GM19324 (cell line): Measurements from ENCODE around the gene AP3B2.

Experiments used
- ATAC-seq: cut with Tn5 transposase; IDR thresholded peaks from one replicate; pipeline ENCODE4 v1.9.1; 2021; ENCODE audit warnings: mild to moderate bottlenecking, moderate library complexity; ENCODE audit not compliant: unreplicated experiment, low FRiP score

Gene AP3B2

DNA sequence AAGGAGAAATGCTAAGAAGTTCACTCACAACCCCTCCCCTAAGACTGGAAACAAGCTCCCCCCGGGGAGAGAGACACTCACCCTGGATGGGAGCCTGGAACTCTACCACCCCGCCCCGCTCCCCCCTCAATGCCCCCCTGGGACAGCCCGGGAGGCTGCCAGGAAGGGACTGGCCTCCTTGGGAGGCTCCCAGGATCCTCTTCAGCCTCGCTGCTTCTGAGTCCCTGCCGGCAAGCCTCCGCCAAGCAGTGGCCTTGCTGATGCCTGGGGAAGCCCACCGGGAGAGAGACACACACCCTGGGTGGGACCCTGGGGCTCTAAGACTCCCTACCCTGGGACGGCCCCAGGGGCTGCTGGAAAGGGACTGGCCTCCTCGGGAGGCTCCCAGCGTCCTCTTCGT lies 95.9 kb downstream of the AP3B2 start:
- ATAC-seq = no peak

DNA sequence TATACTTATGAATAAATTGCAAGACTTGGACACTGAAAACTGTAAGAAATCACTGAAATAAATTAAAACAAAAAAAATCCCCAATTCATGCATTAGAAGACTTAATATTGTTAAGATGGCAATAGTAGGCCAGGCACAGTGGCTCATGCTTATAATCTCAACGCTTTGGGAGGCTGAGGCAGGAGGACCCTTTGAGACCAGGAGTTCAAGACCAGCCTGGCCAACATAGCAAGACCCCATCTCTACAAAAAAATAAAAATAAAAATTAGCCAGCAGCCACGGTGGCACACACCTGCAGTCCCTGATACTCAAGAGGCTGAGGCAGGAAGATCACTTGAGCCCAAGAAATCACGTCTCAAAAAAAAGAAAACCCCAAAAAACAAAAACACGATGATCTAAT lies 98.3 kb downstream of the AP3B2 start:
- no peak for ATAC-seq
